ENCODE data around the gene RENBP. TPM values are rescaled to one million over a fixed set of nuclear protein-coding genes. Genes with fewer than 3 reads are reported as not detected.

RENBP gene
- total and polyA plus RNA-seq, 12 donors, result 5.4 to 69.6 (median 26.1) TPM

GRCh38 chrX:153927922-153928760 lies 16.3 kb downstream of the RENBP start:
- peaks cover 13 to 38% of the 10 kb centered on the region in 2 donors for H3K4me1 ChIP-seq (replicated peaks in 1 of 2)
- intact Hi-C loops (cut with DNase I), result no loop called here
- peak overlapping the region; percentile 86 to 98 (median 95) for H3K27ac ChIP-seq
- H3K36me3 ChIP-seq (replicated peaks in 1 of 2), result peaks cover 0 to 22% of the 10 kb centered on the region in 2 donors
- 0 to 16% (median 8%) methylated on average over 7 to 76 of the region's 76 CpGs for WGBS, 4 donors
- TF ChIP-seq POLR2A (IDR thresholded peaks at IDR 0.05) (peak; percentile 81 to 85), CTCF (IDR thresholded peaks at IDR 0.05) (peak in 1 of 6 experiments; percentile 10)
- H3K9me3 ChIP-seq (replicated peaks in 1 of 3), result no peaks in the 10 kb centered on the region
- peak; percentile 95 to 98 (median 96) for DNase-seq
- no peaks in the 10 kb centered on the region for H3K27me3 ChIP-seq
- H3K4me3 ChIP-seq, result peak overlapping the region in 2 of 4 donors; percentile 7 to 64

- 0 to 15% (median 7%) methylated on average over 1 to 8 of the region's 8 CpGs for WGBS, 4 donors
- Histone ChIP-seq H3K27ac (peak overlapping the region; percentile 86 to 98 (median 95)), H3K4me3 (peak overlapping the region in 2 of 4 donors; percentile 7 to 64), H3K27me3 (no peaks in the 10 kb centered on the region), H3K36me3 (replicated peaks in 1 of 2) (peaks cover 0 to 22% of the 10 kb centered on the region in 2 donors), H3K9me3 (replicated peaks in 1 of 3) (no peaks in the 10 kb centered on the region), H3K4me1 (replicated peaks in 1 of 2) (peaks cover 13 to 43% of the 10 kb centered on the region in 2 donors)
- intact Hi-C loops (cut with DNase I), result no loop called here
- no peak for DNase-seq
- TF ChIP-seq POLR2A (IDR thresholded peaks at IDR 0.05), result no peak
- no peak for TF ChIP-seq CTCF (IDR thresholded peaks at IDR 0.05)
These were observed 16.8 kb downstream of the RENBP start for GRCh38 chrX:153927672-153927921.

GRCh38 chrX:153926858-153927671 lies 17.4 kb downstream of the RENBP start:
- 0 to 39% (median 19%) methylated on average over 4 to 31 of the region's 31 CpGs for WGBS, 4 donors
- Histone ChIP-seq H3K27ac (peak overlapping the region; percentile 86 to 98 (median 95)), H3K4me3 (peak overlapping the region in 1 of 4 donors; percentile 64), H3K27me3 (no peaks in the 10 kb centered on the region), H3K36me3 (replicated peaks in 1 of 2) (peaks cover 0 to 22% of the 10 kb centered on the region in 2 donors), H3K4me1 (replicated peaks in 1 of 2) (peaks cover 13 to 45% of the 10 kb centered on the region in 2 donors), H3K9me3 (replicated peaks in 1 of 3) (no peaks in the 10 kb centered on the region)
- intact Hi-C loops (cut with DNase I), result no loop called here
- TF ChIP-seq CTCF (IDR thresholded peaks at IDR 0.05), result no peak
- peak in 1 of 2 donors; percentile 54 for TF ChIP-seq POLR2A (IDR thresholded peaks at IDR 0.05)
- peak; percentile 70 to 86 (median 81) for DNase-seq

- WGBS, 4 donors, result 28 to 67% (median 30%) methylated on average over 3 to 4 of the region's 4 CpGs; no CpG with 5 or more reads in 1 of the 4 donors
- intact Hi-C loops (cut with DNase I), result no loop called here
- no peak for DNase-seq
- no peaks in the 10 kb centered on the region for H3K27me3 ChIP-seq
- H3K9me3 ChIP-seq (replicated peaks in 1 of 3), result no peaks in the 10 kb centered on the region
- no peak for TF ChIP-seq POLR2A (IDR thresholded peaks at IDR 0.05)
- H3K27ac ChIP-seq, result peak overlapping the region; percentile 86 to 98 (median 95)
- peak overlapping the region in 1 of 4 donors; percentile 64 for H3K4me3 ChIP-seq
- H3K4me1 ChIP-seq (replicated peaks in 1 of 2), result peaks cover 13 to 45% of the 10 kb centered on the region in 2 donors
- H3K36me3 ChIP-seq (replicated peaks in 1 of 2), result peaks cover 0 to 16% of the 10 kb centered on the region in 2 donors
These were observed 17.9 kb downstream of the RENBP start for GRCh38 chrX:153926552-153926857.
